ENCODE measurements around the gene HEXB. TPM values are rescaled to one million over a fixed set of nuclear protein-coding genes. Genes with fewer than 3 reads are reported as not detected.

Gene HEXB
- total and polyA plus RNA-seq, 2 of the 8 experiments (the other 6 are each of a cell fraction or from before 2014, with no cell fraction given) = 39.7 to 69.2 TPM

- Histone ChIP-seq H3K14ac (ENCODE audit: insufficient read length) (no peak overlapping the region), H3K9ac (replicated peaks in 1 of 4; ENCODE audit: extremely low read depth in 1 of 4, low read depth in 3 of 4, low read length in 3 of 4) (no peak overlapping the region), H3K23me2 (ENCODE audit: low read depth, low read length) (no peaks in the 10 kb centered on the region), H3K9me3 (ENCODE audit: insufficient read depth in 2 of 2, low read depth in 1 of 2, low read length in 1 of 2) (no peaks in the 10 kb centered on the region), H3K23ac (ENCODE audit: insufficient read length) (no peak overlapping the region), H3K4me2 (ENCODE audit: insufficient read depth in 1 of 2, low read depth in 2 of 2, low read length in 2 of 2) (no peak overlapping the region), H3K79me1 (ENCODE audit: low read depth, low read length) (no peaks in the 10 kb centered on the region), H2AK5ac (ENCODE audit: low read depth, low read length) (no peak overlapping the region), H3K27me3 (replicated peaks in 1 of 4; ENCODE audit: control insufficient read depth in 3 of 4, extremely low read depth in 1 of 4, insufficient read depth in 3 of 4, low read length in 3 of 4) (no peaks in the 10 kb centered on the region), H3K4me3 (ENCODE audit: extremely low read depth in 1 of 4, insufficient read depth in 2 of 4, low read depth in 3 of 4, low read length in 4 of 4) (no peak overlapping the region), H3K18ac (ENCODE audit: extremely low read depth, low read length) (no peak overlapping the region), H4K5ac (ENCODE audit: insufficient read length, low read depth, low read length) (no peak overlapping the region), H4K20me1 (replicated peaks in 1 of 2; ENCODE audit: control insufficient read depth in 1 of 2, insufficient read depth in 2 of 2, low read length in 2 of 2) (no peaks in the 10 kb centered on the region), H4K91ac (replicated peaks; ENCODE audit: insufficient read length, low read length) (no peak overlapping the region), H2BK5ac (ENCODE audit: low read depth, low read length) (no peak overlapping the region), H2BK12ac (ENCODE audit: low read depth, low read length) (no peak overlapping the region), H2BK15ac (ENCODE audit: low read length) (no peak overlapping the region), H3K56ac (replicated peaks; ENCODE audit: insufficient read length, low read depth, low read length) (no peak overlapping the region), H3K4ac (replicated peaks; ENCODE audit: insufficient read length, low read depth, low read length) (no peak overlapping the region), H3K79me2 (ENCODE audit: control insufficient read depth in 1 of 2, insufficient read depth in 2 of 2, low read length in 2 of 2) (no peaks in the 10 kb centered on the region), H4K8ac (ENCODE audit: extremely low read depth, insufficient read depth, low read length) (no peak overlapping the region), H3K27ac (ENCODE audit: low read depth, low read length) (no peak overlapping the region), H2BK20ac (ENCODE audit: low read length) (no peak overlapping the region), H3K36me3 (ENCODE audit: control insufficient read depth in 2 of 4, insufficient read depth in 4 of 4, low read length in 3 of 4) (no peaks in the 10 kb centered on the region), H3K4me1 (replicated peaks in 1 of 4; ENCODE audit: control insufficient read depth in 3 of 4, insufficient read depth in 4 of 4, low read length in 3 of 4) (peaks cover 0 to 2% (median 0%) of the 10 kb centered on the region in 4 experiments; a peak in 1 of 7 replicates), H2AFZ (ENCODE audit: low read length) (no peak overlapping the region), H2BK120ac (replicated peaks; ENCODE audit: low read depth, low read length) (no peak overlapping the region)
- POLR2A ChIA-PET (ENCODE audit: partially characterized antibody) = no interaction called here
- FAIRE-seq = no peak
- CTCF ChIA-PET (ENCODE audit: partially characterized antibody) = no interaction called here
- 85% methylated on average over 3 of the region's 3 CpGs; no CpG with 5 or more reads in 1 of the 2 experiments for WGBS, 2 experiments (ENCODE audit: extremely low coverage in 1 of 2, insufficient coverage in 1 of 2, insufficient read length in 1 of 2, insufficient replicate concordance in 2 of 2, low coverage in 1 of 2, low lambda C conversion rate in 2 of 2, missing lambda C conversion rate in 1 of 2)
- no peak for DNase-seq (ENCODE audit: low read depth in 1 of 2, low spot score in 2 of 2)
- no peak for TF ChIP-seq CTCF (IDR thresholded peaks at IDR 0.05; ENCODE audit: control extremely low read depth in 1 of 3, insufficient read depth in 1 of 3, low read depth in 1 of 3, low read length in 3 of 3)
- no peak for TF ChIP-seq SP2 (IDR thresholded peaks at IDR 0.05; ENCODE audit: low read length)
- no peak for TF ChIP-seq FOSL1 (IDR thresholded peaks at IDR 0.05; ENCODE audit: insufficient read depth, low read depth, low read length)
- TF ChIP-seq RFX5 (IDR thresholded peaks at IDR 0.05; ENCODE audit: borderline replicate concordance, low read depth, low read length) = no peak
- no peak for TF ChIP-seq TAF1 (IDR thresholded peaks at IDR 0.05; ENCODE audit: low read depth, low read length)
- TF ChIP-seq SRF (IDR thresholded peaks at IDR 0.05; ENCODE audit: low read depth, low read length) = no peak
- TF ChIP-seq SUZ12 (IDR thresholded peaks at IDR 0.05; ENCODE audit: low read length) = no peak
- TF ChIP-seq RAD21 (IDR thresholded peaks at IDR 0.05 in 1 of 2, conservative IDR thresholded peaks at IDR 0.05 in 1 of 2; ENCODE audit: low read depth in 2 of 2, low read length in 2 of 2) = no peak
- TF ChIP-seq EP300 (IDR thresholded peaks at IDR 0.05; ENCODE audit: borderline replicate concordance in 1 of 2, low read depth in 2 of 2, low read length in 2 of 2) = no peak
- TF ChIP-seq TEAD4 (IDR thresholded peaks at IDR 0.05; ENCODE audit: low read depth, low read length) = no peak
- no peak for TF ChIP-seq GABPA (IDR thresholded peaks at IDR 0.05; ENCODE audit: borderline replicate concordance, insufficient read depth, low read length)
- TF ChIP-seq POU5F1 (IDR thresholded peaks at IDR 0.05; ENCODE audit: low read depth, low read length) = no peak
Observed at GRCh38 chr5:74651710-74652109, 33.3 kb upstream of the HEXB start.
